ENCODE results near the gene PRG2.

GRCh38 chr11:57378186-57378585, 12.3 kb downstream of the PRG2 start:
- TF ChIP-seq POLR2A (IDR thresholded peaks at IDR 0.05; ENCODE audit: low read length): no peak
- TF ChIP-seq CHD2 (IDR thresholded peaks at IDR 0.05; ENCODE audit: low read length, partially characterized antibody): no peak
- TF ChIP-seq CTCF (IDR thresholded peaks at IDR 0.05): no peak
- TF ChIP-seq HMGXB4 (CRISPR knock-in tag; IDR thresholded peaks at IDR 0.05; ENCODE audit: borderline replicate concordance): no peak
- TF ChIP-seq JUNB (IDR thresholded peaks at IDR 0.05): no peak
- no peak for TF ChIP-seq CEBPB (IDR thresholded peaks at IDR 0.05)
- TF ChIP-seq EP300 (IDR thresholded peaks at IDR 0.05): no peak
- TF ChIP-seq RAD21 (conservative IDR thresholded peaks at IDR 0.05 in 1 of 2, IDR thresholded peaks at IDR 0.05 in 1 of 2): no peak
- no peak for TF ChIP-seq MYC (IDR thresholded peaks at IDR 0.05; ENCODE audit: borderline replicate concordance, low read length)

All from A549 (cell line).